Limb (tissue), 2 donors: ENCODE data around the gene LOXHD1.

Experiments used
- DNase-seq, 2 donors: peaks; one replicate each; pipeline ENCODE4 v3.0.0-alpha.2; 2016; ENCODE audit errors: extremely low spot score in 2 of 2

The LOXHD1 gene, protein sequence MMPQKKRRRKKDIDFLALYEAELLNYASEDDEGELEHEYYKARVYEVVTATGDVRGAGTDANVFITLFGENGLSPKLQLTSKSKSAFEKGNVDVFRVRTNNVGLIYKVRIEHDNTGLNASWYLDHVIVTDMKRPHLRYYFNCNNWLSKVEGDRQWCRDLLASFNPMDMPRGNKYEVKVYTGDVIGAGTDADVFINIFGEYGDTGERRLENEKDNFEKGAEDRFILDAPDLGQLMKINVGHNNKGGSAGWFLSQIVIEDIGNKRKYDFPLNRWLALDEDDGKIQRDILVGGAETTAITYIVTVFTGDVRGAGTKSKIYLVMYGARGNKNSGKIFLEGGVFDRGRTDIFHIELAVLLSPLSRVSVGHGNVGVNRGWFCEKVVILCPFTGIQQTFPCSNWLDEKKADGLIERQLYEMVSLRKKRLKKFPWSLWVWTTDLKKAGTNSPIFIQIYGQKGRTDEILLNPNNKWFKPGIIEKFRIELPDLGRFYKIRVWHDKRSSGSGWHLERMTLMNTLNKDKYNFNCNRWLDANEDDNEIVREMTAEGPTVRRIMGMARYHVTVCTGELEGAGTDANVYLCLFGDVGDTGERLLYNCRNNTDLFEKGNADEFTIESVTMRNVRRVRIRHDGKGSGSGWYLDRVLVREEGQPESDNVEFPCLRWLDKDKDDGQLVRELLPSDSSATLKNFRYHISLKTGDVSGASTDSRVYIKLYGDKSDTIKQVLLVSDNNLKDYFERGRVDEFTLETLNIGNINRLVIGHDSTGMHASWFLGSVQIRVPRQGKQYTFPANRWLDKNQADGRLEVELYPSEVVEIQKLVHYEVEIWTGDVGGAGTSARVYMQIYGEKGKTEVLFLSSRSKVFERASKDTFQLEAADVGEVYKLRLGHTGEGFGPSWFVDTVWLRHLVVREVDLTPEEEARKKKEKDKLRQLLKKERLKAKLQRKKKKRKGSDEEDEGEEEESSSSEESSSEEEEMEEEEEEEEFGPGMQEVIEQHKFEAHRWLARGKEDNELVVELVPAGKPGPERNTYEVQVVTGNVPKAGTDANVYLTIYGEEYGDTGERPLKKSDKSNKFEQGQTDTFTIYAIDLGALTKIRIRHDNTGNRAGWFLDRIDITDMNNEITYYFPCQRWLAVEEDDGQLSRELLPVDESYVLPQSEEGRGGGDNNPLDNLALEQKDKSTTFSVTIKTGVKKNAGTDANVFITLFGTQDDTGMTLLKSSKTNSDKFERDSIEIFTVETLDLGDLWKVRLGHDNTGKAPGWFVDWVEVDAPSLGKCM (N-terminal part only)

DNA sequence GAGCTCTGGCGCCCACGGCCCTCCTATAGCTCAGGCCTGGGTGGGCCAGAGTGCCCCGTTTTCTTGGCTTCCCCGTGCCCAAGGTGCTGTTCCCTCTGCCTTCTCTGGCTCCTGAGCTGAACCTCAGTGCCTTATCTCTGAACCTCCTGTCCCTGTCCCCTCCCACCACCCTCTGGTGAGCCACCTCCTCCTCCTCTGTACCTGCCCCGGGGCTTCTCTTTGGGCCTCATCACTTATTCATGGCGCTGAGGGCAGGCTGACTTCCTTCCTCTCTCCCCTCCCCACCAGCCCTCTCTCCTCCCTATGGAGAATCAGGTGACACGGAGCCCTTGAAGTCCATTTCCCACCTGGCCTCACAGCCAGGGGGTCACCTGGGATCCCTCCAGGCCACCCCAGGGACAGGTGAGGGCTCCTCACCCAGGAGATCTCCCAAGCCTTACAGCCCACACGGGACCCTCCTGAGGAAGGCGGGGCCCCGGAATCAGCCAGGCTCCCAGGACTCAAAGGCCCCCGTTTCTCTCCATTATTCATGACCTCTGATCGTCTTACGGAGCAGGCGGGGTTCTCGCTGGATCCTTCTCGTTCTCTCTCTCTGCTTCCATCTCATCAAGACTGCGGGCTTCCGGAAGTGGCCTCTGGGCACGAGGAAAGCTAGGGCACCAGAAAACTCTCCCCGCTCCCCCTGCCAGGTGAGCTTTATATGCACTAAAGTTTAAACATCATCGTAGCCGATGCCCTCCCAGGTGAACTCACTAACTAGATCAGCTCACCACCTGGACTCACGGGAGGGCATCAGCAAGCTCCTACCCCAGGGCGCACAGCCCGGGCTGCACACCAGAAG lies at the start of gene LOXHD1:
TSS of gene LOXHD1 (minus strand) at position 106 of the 841 bp plus-strand sequence. CDS start 187 bp downstream, outside the sequence.
- no peak for DNase-seq

GRCh38 chr18:46705521-46705920 lies 48.5 kb upstream of the LOXHD1 start:
- no peak for DNase-seq

DNA sequence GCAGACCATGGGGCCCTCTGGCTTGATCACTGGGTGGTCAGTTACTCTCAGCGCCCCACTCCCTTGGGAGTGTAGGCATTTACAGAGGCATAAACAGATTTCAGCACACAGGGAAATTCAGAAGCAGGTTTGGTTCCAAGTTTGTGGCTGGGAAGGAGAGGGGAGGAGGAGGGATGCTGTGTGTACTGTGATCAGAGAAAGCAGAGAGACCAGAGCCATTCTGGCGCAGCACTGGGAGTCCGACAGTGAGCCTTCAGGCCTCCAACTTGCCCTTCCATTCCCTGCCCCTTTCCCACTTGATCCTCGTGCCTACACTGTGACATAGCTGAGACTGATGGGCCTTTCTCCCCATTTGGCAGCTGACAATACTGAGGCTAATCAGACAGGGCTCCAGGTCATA lies 47.8 kb upstream of the LOXHD1 start:
- no peak for DNase-seq

DNA sequence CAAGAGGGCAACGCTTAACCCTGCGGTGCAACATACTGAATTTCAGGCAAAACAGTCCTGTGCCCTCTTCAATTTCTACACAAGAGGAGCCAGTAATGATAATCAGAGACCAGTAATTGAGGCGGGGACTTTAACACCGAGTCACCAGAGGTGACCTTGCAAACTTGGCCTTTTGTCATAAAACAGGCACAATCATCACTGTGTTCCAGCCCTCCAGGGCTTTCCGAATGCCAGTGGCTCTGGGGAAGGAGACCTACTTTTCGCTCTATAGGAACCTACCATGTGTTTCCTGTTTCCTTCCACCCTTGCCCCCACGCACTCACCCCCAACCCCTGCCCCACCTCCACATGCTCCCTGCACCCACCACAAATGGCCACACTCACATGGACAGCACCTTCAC lies 47.2 kb upstream of the LOXHD1 start:
- DNase-seq: no peak

- no peak for DNase-seq
Observed at GRCh38 chr18:46702471-46702870, 45.5 kb upstream of the LOXHD1 start.

DNA sequence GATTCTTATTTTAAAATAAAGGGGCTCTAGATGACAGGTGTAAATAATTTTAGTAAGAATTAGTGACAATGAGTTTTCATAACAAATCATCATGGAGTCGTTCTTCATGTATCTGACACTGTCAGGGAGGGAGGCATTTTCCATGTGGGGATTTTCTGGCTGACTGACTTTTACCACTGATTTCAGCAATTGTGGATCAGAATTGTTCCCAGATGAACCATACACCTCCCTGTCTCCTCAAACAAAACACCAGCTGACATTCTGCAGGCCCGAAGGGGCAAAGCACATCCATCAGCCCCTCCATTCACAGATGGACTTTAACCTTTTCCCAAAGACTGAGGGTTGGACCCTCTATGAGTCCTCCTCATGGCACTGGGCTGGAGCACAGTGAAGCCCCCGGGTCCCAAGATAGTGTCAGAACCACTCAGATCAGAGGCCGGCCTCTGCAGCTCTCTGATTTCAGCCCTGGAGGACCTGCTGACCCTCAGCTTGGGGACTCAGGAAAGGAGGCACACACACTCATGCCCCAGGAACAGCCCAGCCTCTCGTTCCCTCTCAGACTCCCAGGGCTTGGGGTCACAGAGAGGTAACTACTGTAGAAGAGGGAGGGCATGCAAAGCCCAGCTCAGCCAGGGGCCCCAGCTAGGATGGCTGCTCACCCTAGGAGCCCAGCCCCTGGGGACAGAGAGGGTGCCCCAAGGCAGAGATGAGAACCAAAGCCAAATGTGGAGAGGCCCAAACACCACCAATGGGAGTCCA lies 43.2 kb upstream of the LOXHD1 start:
- DNase-seq: no peak

DNA sequence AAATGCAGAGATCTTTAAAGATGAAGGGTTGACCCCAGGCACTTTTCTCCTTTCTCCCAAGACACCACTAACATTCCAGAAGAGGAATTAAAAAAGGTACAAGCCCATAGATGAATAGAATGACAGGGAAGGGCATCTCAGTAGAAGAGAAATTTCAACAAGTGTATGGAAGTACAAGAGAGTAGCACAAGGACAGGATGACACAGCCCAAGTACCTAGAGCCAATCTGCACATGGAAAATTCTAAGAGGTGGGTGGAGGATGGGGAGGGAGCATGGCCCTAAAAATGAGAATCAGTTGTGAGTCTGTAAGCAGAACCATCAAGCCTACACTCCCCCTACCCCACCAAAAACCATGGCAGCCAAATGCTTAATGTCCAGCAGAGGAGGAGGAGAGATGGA lies 39.7 kb upstream of the LOXHD1 start:
- no peak for DNase-seq

DNA sequence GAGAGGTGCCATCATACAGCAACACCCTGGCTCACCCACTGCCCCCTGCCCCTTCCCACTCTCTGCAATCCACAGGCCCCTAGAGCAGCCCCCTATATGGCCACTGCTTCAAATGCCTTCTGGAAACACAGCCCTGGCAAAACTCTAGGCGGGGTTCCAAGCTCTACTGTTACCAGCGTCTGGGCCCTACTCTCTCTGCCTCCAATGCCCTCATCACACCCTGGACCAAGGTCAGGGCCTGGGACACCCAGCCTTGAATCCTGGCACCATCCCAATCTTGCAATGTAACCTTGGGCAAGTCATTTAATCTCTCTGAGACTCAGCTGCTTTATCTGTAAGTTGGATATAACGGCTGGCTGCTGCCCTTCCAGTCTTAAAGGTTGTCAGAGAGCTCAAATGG lies 39.2 kb upstream of the LOXHD1 start:
- DNase-seq: no peak

DNA sequence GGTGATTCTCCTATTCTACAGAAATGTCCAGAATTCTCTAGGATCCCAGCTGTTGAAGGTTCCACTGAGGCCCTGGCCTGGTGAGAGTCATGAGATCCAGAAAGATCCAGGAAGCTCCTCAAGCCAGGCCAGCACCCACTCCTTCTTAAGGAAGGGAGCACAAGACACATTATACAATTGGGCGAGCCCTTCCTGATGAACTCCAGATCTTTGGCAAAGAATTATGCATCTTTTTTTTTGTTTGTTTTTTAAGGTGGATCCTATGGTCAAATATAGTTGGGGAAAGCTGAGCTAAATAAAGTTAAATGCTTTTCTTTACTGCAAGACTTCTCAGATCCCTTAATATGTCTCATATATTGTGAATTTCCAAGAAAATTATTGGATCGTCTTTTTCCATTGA lies 37.0 kb upstream of the LOXHD1 start:
- DNase-seq: no peak

- no peak for DNase-seq
Observed at GRCh38 chr18:46688853-46689525, 32.0 kb upstream of the LOXHD1 start.

DNA sequence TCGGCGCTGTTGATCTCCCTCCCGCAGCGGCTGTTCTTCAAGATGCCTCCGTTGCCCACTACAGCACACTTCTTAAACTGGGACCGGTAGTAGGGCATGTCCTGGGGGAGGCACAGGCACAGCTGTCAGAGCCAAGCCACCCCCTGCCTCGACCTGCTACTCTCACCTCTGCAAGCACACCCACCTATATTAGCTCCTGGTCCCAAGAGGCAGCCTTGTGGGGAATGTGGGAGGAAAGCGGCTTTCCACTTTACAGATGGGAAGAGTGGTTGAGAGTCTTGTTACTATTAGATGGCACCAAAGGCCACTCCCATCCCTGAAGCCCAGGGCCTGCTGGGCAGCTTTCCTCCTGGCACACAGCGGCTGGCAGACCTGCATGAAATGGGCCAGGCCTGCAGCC lies 29.2 kb upstream of the LOXHD1 start:
- no peak for DNase-seq

GRCh38 chr18:46683252-46683651 lies 26.2 kb upstream of the LOXHD1 start:
- DNase-seq: no peak

DNA sequence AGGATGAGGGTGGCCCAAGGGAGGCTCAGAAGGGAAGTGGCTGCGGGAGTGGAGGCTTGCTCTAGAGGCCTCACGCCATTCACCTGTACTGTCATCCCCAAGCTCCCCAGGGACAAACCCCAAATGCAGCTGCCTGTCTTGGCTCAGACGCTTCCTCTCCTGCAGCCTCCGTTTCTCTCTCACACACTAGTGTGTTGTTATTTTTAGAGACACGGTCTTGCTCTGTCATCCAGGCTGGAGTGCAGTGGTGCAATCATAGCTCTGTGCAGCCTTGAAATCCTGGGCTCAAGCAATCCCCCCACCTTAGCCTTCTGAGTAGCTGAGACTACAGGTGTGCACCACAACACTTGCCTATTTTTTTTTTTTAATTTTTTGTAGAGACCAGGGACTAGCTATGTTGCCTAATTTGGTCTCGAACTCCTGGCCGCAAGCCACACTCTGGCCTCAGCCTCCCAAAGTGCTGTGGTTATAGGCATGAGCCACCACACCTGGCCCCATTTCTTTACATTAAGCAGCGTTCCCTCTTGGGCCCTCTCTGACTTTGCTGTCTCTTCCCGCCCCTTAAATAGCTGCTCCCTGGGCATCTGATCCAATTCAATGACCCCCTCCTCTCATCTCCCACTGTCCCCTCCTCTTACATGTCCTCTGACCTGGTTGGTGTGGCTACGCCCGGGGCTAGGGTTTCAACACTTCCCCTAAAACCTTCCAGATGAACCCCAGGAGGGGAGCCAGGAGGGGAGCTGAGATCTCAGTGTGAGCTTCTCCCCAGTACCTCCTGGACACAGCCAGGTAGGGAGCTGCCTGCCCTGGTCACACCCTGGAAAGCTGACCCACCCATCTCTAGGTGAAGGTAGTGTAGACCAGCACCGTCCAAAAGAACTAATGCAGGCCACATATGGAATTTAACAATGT lies 24.0 kb upstream of the LOXHD1 start:
- no peak for DNase-seq

DNA sequence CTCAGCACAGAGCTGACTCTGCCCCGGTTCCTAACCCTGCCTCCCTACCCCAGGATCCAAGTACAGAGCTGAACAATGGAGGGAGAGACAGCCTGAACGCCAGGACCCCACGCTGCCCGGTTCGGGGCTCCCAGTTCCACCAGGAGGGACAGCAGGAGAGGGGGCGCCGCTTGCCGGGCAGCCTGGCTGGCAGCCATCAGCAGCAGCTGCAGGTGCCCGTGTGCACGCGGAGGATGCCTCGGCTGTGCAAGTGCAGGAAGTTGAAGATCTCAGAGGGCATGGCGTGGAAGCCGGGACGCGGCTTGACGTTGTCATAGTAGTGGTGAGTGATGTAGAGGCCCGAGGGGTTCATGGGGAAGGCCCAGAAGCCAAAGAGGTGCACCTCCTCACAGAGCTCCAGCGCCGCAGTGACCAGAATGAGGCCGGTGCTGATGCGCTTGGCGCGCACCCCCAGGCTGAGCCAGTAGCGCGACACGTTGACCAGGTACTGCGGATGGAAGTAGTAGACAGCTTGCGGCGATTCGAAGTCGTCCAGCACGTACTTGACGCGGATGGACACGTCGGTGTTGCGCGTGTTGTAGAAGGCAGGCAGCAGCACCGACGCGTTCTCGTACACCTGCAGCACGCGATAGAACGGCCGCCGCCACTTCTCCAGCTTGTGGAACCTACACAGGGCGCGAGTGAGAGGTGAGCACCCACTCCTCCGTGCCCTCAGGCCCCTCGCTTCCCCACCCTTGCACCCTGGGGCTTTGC lies 23.0 kb upstream of the LOXHD1 start:
- no peak for DNase-seq

DNA sequence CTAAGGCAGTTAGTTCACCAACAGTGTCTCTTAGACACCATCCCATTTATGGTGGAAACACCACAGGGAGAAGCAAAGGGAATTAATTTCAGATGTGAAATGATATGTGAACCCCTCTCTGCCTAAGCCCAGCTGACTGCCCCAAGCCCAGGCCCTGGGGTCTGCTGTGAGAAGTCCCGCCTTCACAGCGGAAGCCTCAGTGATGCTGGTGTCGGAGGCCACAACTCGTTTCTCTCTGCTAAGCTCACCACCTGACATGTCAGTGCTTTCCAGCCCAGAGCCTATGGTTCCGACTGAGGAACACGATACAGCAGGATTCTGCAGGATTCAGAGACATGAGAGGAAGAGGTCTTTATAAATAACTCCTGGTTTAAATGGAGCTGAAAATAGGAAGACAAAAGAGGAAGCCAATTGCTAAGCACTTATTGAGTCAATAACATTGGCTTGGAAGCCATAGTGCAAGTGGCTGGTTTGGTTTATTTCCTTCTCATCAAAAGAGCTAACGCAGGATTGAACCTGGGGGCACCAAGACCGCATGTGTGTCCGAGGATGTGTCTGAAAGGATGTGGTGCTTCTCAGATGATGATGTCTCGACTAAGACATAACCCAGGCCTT lies 21.9 kb upstream of the LOXHD1 start:
- no peak for DNase-seq

DNA sequence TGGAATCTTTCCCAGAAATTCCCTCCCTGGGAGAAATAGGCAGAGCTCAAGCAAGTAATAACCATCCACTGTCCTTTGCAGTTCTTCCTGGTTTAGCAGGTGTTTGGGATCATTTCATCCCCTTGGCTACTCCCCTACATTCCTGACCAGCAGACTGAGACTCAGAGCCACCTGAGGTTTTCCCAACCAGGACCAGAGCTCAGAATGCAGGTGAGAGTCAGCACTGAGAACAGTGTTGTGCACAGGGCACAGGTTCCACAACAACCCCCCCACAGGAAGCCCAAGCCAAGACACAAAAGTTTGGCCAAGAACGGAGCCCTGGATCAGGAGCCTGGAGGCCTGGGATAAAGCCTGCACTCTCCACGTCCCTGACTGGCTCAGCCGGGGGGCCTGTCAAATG lies 21.0 kb upstream of the LOXHD1 start:
- DNase-seq: no peak

DNA sequence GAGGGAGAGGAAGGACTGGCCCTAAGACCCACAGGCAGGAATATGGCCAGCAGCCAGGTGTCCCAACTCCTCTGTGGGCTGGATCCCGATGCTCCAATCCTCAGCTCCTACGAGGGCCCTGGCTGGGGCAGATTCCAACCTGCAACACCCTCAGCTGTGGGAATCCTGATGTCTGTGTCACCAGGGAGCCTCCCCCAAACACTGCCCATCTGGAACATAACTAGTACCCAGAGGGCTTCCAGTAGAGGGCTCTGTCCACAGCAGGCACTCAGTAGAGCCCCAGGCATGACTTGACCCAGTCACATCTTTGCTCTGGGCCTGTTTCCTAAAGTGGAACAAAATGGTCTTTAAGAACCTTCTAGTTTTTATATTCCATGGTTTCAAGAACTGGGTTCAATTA lies 20.6 kb upstream of the LOXHD1 start:
- no peak for DNase-seq
